Stimulated activated CD8-positive, alpha-beta memory T cell treated with anti-CD3 and anti-CD28 coated beads, Interleukin-4, amount 100 ng/mL, for 1 hour (primary cell): ENCODE data around the gene SSH3.

Experiments
- DNase-seq, 2 donors: peaks; one replicate each; pipeline ENCODE4 v3.0.0-alpha.2; 2020; ENCODE audit warnings: low read depth in 2 of 2, low spot score in 1 of 2

SSH3 gene

GRCh38 chr11:67290801-67291200, 12.5 kb upstream of the SSH3 start:
- DNase-seq, result no peak

- no peak for DNase-seq
Measured at GRCh38 chr11:67291481-67292381, 11.6 kb upstream of the SSH3 start.

- DNase-seq, result no peak
Measured at GRCh38 chr11:67292671-67293070, 10.7 kb upstream of the SSH3 start.

- no peak for DNase-seq
Measured at GRCh38 chr11:67293090-67293489, 10.2 kb upstream of the SSH3 start.

GRCh38 chr11:67295846-67296245, 7.5 kb upstream of the SSH3 start:
- DNase-seq, result no peak

- DNase-seq, result no peak
Measured at GRCh38 chr11:67298786-67299185, 4.5 kb upstream of the SSH3 start.

- DNase-seq, result no peak
Measured at GRCh38 chr11:67299471-67300191, 3.7 kb upstream of the SSH3 start.

GRCh38 chr11:67300256-67300755, 3.0 kb upstream of the SSH3 start:
- no peak for DNase-seq

GRCh38 chr11:67300756-67301312, 2.5 kb upstream of the SSH3 start:
- no peak for DNase-seq

GRCh38 chr11:67301313-67301921, 1.9 kb upstream of the SSH3 start:
- no peak for DNase-seq

- no peak for DNase-seq
Measured at GRCh38 chr11:67301951-67302516, 1.3 kb upstream of the SSH3 start.

- no peak for DNase-seq
Measured at GRCh38 chr11:67302571-67303131, 679 bp upstream of the SSH3 start.

GRCh38 chr11:67303835-67304411, 593 bp downstream of the SSH3 start:
- no peak for DNase-seq

GRCh38 chr11:67304511-67305113, 1.3 kb downstream of the SSH3 start:
- no peak for DNase-seq

GRCh38 chr11:67306769-67307544, 3.6 kb downstream of the SSH3 start:
- DNase-seq, result no peak

GRCh38 chr11:67307545-67308001, 4.2 kb downstream of the SSH3 start:
- DNase-seq, result no peak

- DNase-seq, result no peak
Measured at GRCh38 chr11:67308031-67308866, 4.9 kb downstream of the SSH3 start.

GRCh38 chr11:67309166-67309565, 5.8 kb downstream of the SSH3 start:
- DNase-seq, result no peak
